Suprapubic skin (tissue), 4 donors: ENCODE results near the gene CLEC2D.
"Not testable (repeated sequence)": the region's sequence is repeated elsewhere in the genome, so short reads cannot be mapped to it uniquely, and the experiment has no call there.

ENCODE experiments used
- CTCF ChIP-seq, 2 donors: fragments of 200-600 bp in 1 of 2; fragments of 450-650 bp in 1 of 2; sonication (generic) in 1 of 2; IDR thresholded peaks; one replicate each; pipeline ENCODE4 v1.5.1; 2016 to 2019; ENCODE audit warnings: antibody characterized with exemption in 2 of 2, mild to moderate bottlenecking in 1 of 2, moderate library complexity in 1 of 2
- EP300 ChIP-seq: sonication (generic); formaldehyde crosslinking; IDR thresholded peaks from one replicate; pipeline ENCODE4 v1.6.1; 2017; ENCODE audit warnings: antibody characterized with exemption
- POLR2A ChIP-seq, 2 donors: fragments of 450-650 bp; IDR thresholded peaks; one replicate each; pipeline ENCODE4 v1.6.1; 2017; ENCODE audit warnings: antibody characterized with exemption in 2 of 2, mild to moderate bottlenecking in 2 of 2, moderate library complexity in 2 of 2
- POLR2AphosphoS5 ChIP-seq, 3 donors: sonication (generic); formaldehyde crosslinking; IDR thresholded peaks; one replicate each; pipeline ENCODE4 v1.6.1; 2017; ENCODE audit warnings: antibody characterized with exemption in 3 of 3

- not testable (repeated sequence) for TF ChIP-seq CTCF (IDR thresholded peaks at IDR 0.05); EP300; POLR2AphosphoS5 (IDR thresholded peaks at IDR 0.05); POLR2A (IDR thresholded peaks at IDR 0.05)
Observed at GRCh38 chr12:9713032-9713558, 43.6 kb downstream of the CLEC2D start.
